Right lung (tissue), 10 donors: Measurements from ENCODE around the gene C1QTNF2. TPM values are rescaled to one million over a fixed set of nuclear protein-coding genes. Genes with fewer than 3 reads are reported as not detected.

Source experiments
- DNase-seq, 2 donors: peaks; one replicate each; pipeline ENCODE4 v3.0.0-alpha.2; 2013
- long read RNA-seq, 8 donors: transcript quantifications; one replicate each; lab custom pipeline, GENCODE V29; 2026
- polyA plus RNA-seq, 5 donors: library from polyadenylated mRNA; unstranded; fragments of 120-200 nt; gene quantifications; one replicate each; pipeline versions ENCODE4 v1.2.1 to v1.2.3, GENCODE V29; 2013; ENCODE audit warnings: inconsistent platforms in 1 of 5, low replicate concordance in 1 of 5; ENCODE audit not compliant: insufficient read length in 5 of 5, insufficient read depth in 1 of 5

The C1QTNF2 gene
- 1 to 10 TPM; 2.9 to 5.1 (median 3.3) TPM for polyA plus RNA-seq
- long read RNA-seq, donor 1, partial matches to known transcripts, result 0 of 3 reads
- long read RNA-seq, donor 1, other reads (novel, unspliced or antisense), result 0 of 3 reads
- long read RNA-seq, donor 2, partial matches to known transcripts, result 0 of 2 reads
- long read RNA-seq, donor 2, other reads (novel, unspliced or antisense), result 0 of 2 reads
- long read RNA-seq, donor 3, partial matches to known transcripts, result 0 of 1 reads
- long read RNA-seq, donor 3, other reads (novel, unspliced or antisense), result 0 of 1 reads
- long read RNA-seq, donor 4, partial matches to known transcripts, result 0 of 2 reads
- long read RNA-seq, donor 4, other reads (novel, unspliced or antisense), result 0 of 2 reads
- long read RNA-seq, donor 5, transcript C1QTNF2-201 (3 exons, 2,414 nt), result major isoform, 6 of 6 reads
- long read RNA-seq, donor 5, partial matches to known transcripts, result 0 of 6 reads
- long read RNA-seq, donor 5, other reads (novel, unspliced or antisense), result 0 of 6 reads
- long read RNA-seq, donor 6, transcript C1QTNF2-201 (3 exons, 2,414 nt), result major isoform, 8 of 8 reads
- long read RNA-seq, donor 6, partial matches to known transcripts, result 0 of 8 reads
- long read RNA-seq, donor 6, other reads (novel, unspliced or antisense), result 0 of 8 reads
- long read RNA-seq, donor 7, transcript C1QTNF2-201 (3 exons, 2,414 nt), result major isoform, 5 of 5 reads
- long read RNA-seq, donor 7, partial matches to known transcripts, result 0 of 5 reads
- long read RNA-seq, donor 7, other reads (novel, unspliced or antisense), result 0 of 5 reads
- long read RNA-seq, donor 8, result 0 reads

- peak; percentile 72 to 76 for DNase-seq
Measured at GRCh38 chr5:160369990-160370712, at the start of gene C1QTNF2. Gene C1QTNF2, minus strand, starts transcription at chr5:160370626. Its CDS starts 15,615 bp downstream, at chr5:160355011.

- no peak for DNase-seq
Measured at GRCh38 chr5:160420331-160420610, 49.8 kb upstream of the C1QTNF2 start.

- DNase-seq, result no peak
Measured at GRCh38 chr5:160419458-160420330, 49.3 kb upstream of the C1QTNF2 start.

- DNase-seq, result peak; percentile 96 to 97
Measured at GRCh38 chr5:160418561-160419457, 48.4 kb upstream of the C1QTNF2 start, which contains the start of gene SLU7. Gene SLU7, minus strand, starts transcription at chr5:160419081. Its CDS starts 3,787 bp downstream, at chr5:160415294.

GRCh38 chr5:160399402-160400353 is 29.3 kb upstream of the C1QTNF2 start, which contains the start of gene FAM200C:
Gene FAM200C, minus strand, starts transcription at chr5:160400054. Its CDS starts 4,564 bp downstream, at chr5:160395490.
- peak; percentile 92 to 93 for DNase-seq

- DNase-seq, result no peak
Measured at GRCh38 chr5:160398806-160399205, 28.4 kb upstream of the C1QTNF2 start.

- no peak for DNase-seq
Measured at GRCh38 chr5:160397492-160397891, 27.1 kb upstream of the C1QTNF2 start.

- DNase-seq, result no peak
Measured at GRCh38 chr5:160395111-160395510, 24.7 kb upstream of the C1QTNF2 start.

GRCh38 chr5:160390787-160391696 is 20.6 kb upstream of the C1QTNF2 start:
- DNase-seq, result no peak

GRCh38 chr5:160387445-160387844 is 17.0 kb upstream of the C1QTNF2 start:
- no peak for DNase-seq

- no peak for DNase-seq
Measured at GRCh38 chr5:160385496-160385895, 15.1 kb upstream of the C1QTNF2 start.

GRCh38 chr5:160384681-160385080 is 14.3 kb upstream of the C1QTNF2 start:
- DNase-seq, result no peak

- no peak for DNase-seq
Measured at GRCh38 chr5:160382346-160382745, 11.9 kb upstream of the C1QTNF2 start.

GRCh38 chr5:160380041-160380440 is 9.6 kb upstream of the C1QTNF2 start:
- no peak for DNase-seq

- no peak for DNase-seq
Measured at GRCh38 chr5:160379511-160379910, 9.1 kb upstream of the C1QTNF2 start.

- no peak for DNase-seq
Measured at GRCh38 chr5:160378330-160378729, 7.9 kb upstream of the C1QTNF2 start.

GRCh38 chr5:160377651-160378050 is 7.2 kb upstream of the C1QTNF2 start:
- no peak for DNase-seq

GRCh38 chr5:160376416-160376815 is 6.0 kb upstream of the C1QTNF2 start:
- DNase-seq, result no peak
